ENCODE results near the gene PCDH1.

- TF ChIP-seq CTCF (IDR thresholded peaks at IDR 0.05; ENCODE audit: low read depth, low read length, poor library complexity, severe bottlenecking) (no peak), EZH2phosphoT487 (IDR thresholded peaks at IDR 0.05; ENCODE audit: borderline replicate concordance, low read length) (no peak)
Measured at GRCh38 chr5:141880961-141881801, 3.0 kb upstream of the PCDH1 start.

All from DOHH2 (cell line).